HUES48 (cell line): ENCODE results near the gene ALDH3A2.
"Not testable (repeated sequence)": the region's sequence is repeated elsewhere in the genome, so short reads cannot be mapped to it uniquely, and the experiment has no call there.

Experiments
- H3K27ac ChIP-seq: one replicate; pipeline ENCODE4 v1.7.0; 2013; ENCODE audit warnings: low read depth, low read length, inconsistent platforms
- H3K27me3 ChIP-seq: 2 replicates; pipeline ENCODE4 v1.6.1; 2013; ENCODE audit warnings: mild to moderate bottlenecking, low read length; ENCODE audit not compliant: control insufficient read depth, insufficient read depth
- H3K36me3 ChIP-seq: 2 replicates; pipeline ENCODE4 v1.6.1; 2013; ENCODE audit warnings: low read length; ENCODE audit not compliant: control insufficient read depth, insufficient read depth
- H3K4me1 ChIP-seq: 2 replicates; pipeline ENCODE4 v1.6.1; 2013; ENCODE audit warnings: mild to moderate bottlenecking, low read length; ENCODE audit not compliant: control insufficient read depth, insufficient read depth
- H3K4me3 ChIP-seq: 2 replicates; pipeline ENCODE4 v1.5.1; 2013; ENCODE audit warnings: mild to moderate bottlenecking, low read depth, low read length
- H3K9ac ChIP-seq: 2 replicates; pipeline ENCODE4 v1.6.1; 2013; ENCODE audit warnings: mild to moderate bottlenecking, low read depth, low read length, moderate library complexity
- H3K9me3 ChIP-seq: 2 replicates; pipeline ENCODE4 v1.6.1; 2013; ENCODE audit warnings: low read length; ENCODE audit not compliant: control insufficient read depth, insufficient read depth

The ALDH3A2 gene

DNA sequence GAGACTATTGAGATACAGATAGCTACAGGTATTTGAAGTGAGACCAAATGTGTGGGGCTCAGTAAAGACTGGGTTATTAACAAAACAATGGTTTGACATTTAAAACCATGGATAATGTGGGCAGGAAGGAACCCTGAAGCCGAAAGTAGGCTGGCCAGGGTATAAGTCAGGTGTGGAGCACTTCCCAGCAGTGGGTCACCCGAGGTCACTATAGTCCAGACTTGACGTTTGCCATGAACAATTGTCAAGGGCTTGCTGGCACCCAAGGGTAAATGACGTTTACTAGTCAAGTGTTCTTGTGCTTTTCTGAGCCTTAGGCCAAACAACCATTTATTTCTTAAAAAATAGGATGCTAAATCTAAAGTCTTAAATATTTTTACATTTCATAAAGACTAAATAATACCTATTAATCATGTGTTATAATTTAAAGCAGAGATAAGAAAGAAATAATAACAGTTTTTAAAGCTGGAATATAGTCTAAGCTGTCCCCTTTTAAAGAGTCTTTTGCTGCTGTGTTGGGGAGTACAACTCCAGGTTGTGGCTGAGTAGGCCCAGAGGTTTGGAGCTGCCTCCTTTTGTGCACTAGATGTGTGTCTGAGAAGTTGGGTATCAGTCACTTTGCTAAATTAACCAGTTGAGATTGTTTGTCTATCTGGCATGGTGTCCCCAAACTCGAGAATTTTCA lies 15.7 kb downstream of the ALDH3A2 start:
- Histone ChIP-seq H3K4me1 (peaks cover 13% of the 10 kb centered on the region), H3K36me3 (peaks cover 74% of the 10 kb centered on the region), H3K9ac (no peak overlapping the region), H3K9me3 (no peaks in the 10 kb centered on the region), H3K27ac (no peak overlapping the region), H3K4me3 (no peak overlapping the region), H3K27me3 (no peaks in the 10 kb centered on the region)

DNA sequence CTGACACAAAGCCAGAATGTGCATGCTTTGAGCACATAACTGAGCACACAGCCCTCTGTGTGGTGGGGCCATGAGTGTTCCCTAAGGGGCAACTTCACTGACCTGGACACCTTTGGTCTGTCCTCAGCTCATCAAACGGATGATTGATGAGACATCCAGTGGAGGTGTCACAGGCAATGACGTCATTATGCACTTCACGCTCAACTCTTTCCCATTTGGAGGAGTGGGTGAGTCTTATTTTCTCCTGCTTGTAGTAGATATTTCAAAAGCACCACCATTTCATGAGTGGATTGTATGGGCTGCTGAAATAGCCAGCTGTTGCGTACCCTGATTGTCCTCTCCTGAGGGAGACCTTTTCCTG lies 16.2 kb downstream of the ALDH3A2 start:
- Histone ChIP-seq H3K9ac (no peak overlapping the region), H3K27ac (no peak overlapping the region), H3K27me3 (no peaks in the 10 kb centered on the region), H3K36me3 (peaks cover 73% of the 10 kb centered on the region), H3K4me1 (peaks cover 13% of the 10 kb centered on the region), H3K9me3 (no peaks in the 10 kb centered on the region), H3K4me3 (no peak overlapping the region)

DNA sequence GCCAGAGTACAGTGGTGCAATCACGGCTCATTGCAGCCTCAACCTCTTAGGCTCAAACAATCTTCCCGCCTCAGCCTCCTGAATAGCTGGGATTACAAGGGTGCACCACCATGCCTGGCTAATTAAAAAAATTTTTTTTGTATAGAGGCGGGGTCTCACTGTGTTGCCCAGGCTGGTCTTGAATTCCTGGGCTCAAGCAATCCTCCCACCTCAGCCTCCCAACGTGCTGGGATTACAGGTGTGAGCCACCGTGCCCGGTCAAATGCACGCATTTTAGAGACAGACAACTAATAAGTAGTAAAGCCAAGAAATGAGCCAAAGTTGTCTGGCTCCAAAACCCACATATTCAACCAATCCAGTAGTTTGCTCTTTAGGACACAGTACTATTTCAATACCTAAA lies 21.1 kb downstream of the ALDH3A2 start:
- H3K9ac ChIP-seq, H3K27me3 ChIP-seq, H3K9me3 ChIP-seq, H3K27ac ChIP-seq, H3K4me3 ChIP-seq, H3K4me1 ChIP-seq: not testable (repeated sequence)
- H3K36me3 ChIP-seq: peaks cover 65% of the 10 kb centered on the region

DNA sequence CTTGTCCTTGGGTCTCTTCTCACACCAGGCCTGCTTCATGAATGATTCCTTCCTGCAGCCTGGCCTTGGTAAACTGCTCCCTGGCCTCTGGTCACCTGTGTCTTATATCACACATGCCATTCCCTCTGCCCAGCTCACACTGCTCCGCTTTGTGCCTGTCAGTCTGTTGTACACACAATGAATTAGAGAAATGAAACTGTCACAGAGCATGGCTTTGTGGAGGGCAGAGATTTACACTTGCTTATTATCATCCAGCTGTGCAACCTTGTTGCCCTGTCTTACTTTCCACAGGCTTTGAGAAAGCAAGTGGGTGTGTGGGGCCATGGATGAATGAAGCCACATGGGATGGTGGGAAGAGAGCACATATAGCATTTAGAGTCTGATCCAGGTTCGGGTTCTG lies 22.4 kb downstream of the ALDH3A2 start:
- Histone ChIP-seq H3K27me3 (no peaks in the 10 kb centered on the region), H3K9me3 (peaks cover 7% of the 10 kb centered on the region), H3K4me3 (no peak overlapping the region), H3K27ac (no peak overlapping the region), H3K4me1 (no peaks in the 10 kb centered on the region), H3K36me3 (peaks cover 65% of the 10 kb centered on the region), H3K9ac (no peak overlapping the region)

DNA sequence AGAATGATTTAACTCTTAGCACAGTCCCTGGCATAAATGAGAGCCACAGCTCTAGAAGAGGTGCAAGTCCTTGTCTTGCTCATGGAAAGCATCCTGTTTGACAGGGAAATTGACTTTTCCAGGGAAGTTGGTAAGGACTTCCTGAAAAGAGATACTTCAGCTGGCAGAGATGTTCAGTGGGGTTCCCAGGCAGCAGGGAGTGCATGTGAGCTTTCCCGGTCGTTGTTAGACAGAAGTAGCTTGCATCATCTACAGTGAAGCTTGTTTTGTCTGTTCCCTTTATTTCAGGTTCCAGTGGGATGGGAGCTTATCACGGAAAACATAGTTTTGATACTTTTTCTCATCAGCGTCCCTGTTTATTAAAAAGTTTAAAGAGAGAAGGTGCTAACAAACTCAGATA lies 22.9 kb downstream of the ALDH3A2 start:
- Histone ChIP-seq H3K9me3 (peaks cover 11% of the 10 kb centered on the region), H3K9ac (no peak overlapping the region), H3K27ac (no peak overlapping the region), H3K4me1 (no peaks in the 10 kb centered on the region), H3K27me3 (no peaks in the 10 kb centered on the region), H3K36me3 (peaks cover 65% of the 10 kb centered on the region), H3K4me3 (no peak overlapping the region)

DNA sequence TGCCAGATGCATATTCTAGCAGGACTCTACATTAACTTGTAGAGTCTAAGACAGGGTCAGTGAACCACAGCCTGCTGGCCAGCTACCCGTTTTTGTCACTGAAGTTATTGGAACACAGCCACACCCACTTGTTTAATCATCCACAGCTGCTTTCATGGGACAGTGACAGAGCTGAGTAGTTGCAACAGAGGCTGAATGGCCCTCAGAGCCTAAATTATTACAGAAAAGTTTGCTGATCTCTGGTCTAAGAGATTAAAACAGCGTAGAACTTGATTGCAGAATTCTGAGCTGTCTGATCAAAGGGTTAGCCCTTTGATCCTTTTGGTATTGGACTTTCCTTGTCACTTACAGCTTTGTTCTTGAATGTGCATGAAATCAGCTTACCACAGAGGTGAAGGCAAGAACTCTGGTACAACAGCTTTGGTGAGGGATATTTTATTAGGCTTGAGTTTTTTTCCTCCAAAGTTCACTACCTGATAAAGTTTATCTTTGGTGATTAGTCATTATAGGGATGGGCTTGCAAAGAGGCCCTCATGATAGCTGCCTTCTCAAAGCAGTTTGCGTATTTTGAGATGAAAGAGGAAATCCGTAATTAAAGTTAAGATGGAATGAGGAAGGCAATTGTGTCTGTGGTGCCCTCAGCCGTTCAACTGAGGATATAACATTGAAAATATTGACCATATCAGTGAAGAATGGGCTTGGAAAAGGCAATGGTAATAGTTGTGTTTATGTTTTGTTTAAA lies 23.6 kb downstream of the ALDH3A2 start:
- Histone ChIP-seq H3K9ac (no peak overlapping the region), H3K4me1 (no peaks in the 10 kb centered on the region), H3K27ac (no peak overlapping the region), H3K4me3 (no peak overlapping the region), H3K36me3 (peaks cover 69% of the 10 kb centered on the region), H3K27me3 (no peaks in the 10 kb centered on the region), H3K9me3 (peaks cover 19% of the 10 kb centered on the region)

DNA sequence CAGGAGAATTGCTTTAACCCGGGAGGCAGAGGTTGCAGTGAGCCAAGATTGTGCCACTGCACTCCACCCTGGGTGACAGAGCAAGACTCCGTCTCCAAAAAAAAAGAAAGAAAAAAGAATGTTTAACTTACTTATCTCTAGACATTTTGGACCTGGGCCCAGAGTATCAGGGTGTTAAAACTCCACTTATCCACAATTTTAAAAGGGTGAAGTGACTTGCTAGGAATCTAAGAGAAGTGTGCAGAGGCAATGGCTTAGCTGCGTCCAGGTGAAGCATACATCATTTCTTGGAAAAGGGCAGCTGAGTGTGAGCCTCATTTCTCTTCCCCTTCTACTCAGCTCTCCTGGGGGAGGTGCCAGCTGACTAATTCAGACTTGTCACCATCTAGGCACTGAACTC lies 25.1 kb downstream of the ALDH3A2 start:
- Histone ChIP-seq H3K4me3 (no peak overlapping the region), H3K9ac (no peak overlapping the region), H3K36me3 (peaks cover 75% of the 10 kb centered on the region), H3K4me1 (no peaks in the 10 kb centered on the region), H3K9me3 (peaks cover 33% of the 10 kb centered on the region), H3K27me3 (no peaks in the 10 kb centered on the region), H3K27ac (no peak overlapping the region)

DNA sequence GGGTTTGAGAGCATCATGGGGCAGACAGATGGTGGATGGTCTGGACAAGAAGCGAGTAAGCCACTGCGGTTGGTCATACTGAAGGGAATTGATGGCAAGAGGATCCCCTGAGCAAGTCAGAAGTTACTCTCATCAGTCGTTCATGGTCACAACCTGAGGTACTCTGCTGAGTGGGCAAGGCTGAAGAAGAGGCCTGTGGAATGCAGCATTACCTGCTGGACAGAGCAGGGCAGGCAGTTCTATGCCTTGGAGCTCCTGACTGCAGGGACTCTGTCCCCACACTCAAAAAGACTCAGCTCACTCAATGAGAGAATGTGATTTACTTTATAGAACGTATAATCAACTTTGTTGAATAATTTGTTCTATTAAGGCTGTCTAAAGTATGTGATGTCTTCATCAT lies 28.3 kb downstream of the ALDH3A2 start:
- no peaks in the 10 kb centered on the region for H3K27me3 ChIP-seq
- H3K9ac ChIP-seq: no peak overlapping the region
- H3K9me3 ChIP-seq: peaks cover 43% of the 10 kb centered on the region

DNA sequence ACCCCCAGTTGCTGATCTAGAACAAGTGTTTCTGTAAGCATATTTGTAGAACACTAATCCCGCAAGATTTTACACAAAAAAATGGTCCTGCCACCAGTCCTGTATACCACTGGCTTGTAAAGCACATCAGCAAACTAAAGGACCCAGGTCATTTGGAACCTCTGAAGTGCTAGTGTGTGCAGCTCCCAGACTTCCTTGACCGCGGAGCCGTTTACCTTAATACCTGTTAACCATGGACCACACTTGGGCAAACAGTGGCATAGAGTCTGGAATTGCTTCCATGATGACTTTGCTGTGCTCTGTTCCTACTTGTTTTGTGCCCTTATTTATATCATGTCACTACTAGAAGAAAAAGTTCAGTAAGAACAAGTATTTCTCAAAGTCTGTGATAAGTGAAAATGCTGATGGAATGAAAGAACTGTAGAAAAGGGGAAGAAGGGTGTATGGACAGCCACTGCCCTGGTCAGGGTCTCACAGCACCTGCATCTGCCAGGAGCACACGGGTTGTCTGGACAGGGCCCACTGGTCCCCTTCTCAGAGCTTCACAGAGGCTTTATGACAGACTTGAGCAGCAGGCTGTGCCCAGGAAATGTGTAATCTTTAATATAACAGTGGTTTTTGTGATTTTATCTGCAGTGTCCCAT lies 29.3 kb downstream of the ALDH3A2 start:
- Histone ChIP-seq H3K9ac (no peak overlapping the region), H3K27ac (no peak overlapping the region), H3K4me1 (no peaks in the 10 kb centered on the region), H3K36me3 (peaks cover 60% of the 10 kb centered on the region), H3K27me3 (no peaks in the 10 kb centered on the region), H3K4me3 (0 out of 2 replicates have a peak overlapping the region, but pooled peaks have one; percentile 6), H3K9me3 (peaks cover 43% of the 10 kb centered on the region)

More for the DNA sequence above, 28.3 kb downstream of the ALDH3A2 start:
- Histone ChIP-seq H3K36me3 (peaks cover 67% of the 10 kb centered on the region), H3K4me1 (no peaks in the 10 kb centered on the region), H3K4me3 (no peak overlapping the region), H3K27ac (no peak overlapping the region)

DNA sequence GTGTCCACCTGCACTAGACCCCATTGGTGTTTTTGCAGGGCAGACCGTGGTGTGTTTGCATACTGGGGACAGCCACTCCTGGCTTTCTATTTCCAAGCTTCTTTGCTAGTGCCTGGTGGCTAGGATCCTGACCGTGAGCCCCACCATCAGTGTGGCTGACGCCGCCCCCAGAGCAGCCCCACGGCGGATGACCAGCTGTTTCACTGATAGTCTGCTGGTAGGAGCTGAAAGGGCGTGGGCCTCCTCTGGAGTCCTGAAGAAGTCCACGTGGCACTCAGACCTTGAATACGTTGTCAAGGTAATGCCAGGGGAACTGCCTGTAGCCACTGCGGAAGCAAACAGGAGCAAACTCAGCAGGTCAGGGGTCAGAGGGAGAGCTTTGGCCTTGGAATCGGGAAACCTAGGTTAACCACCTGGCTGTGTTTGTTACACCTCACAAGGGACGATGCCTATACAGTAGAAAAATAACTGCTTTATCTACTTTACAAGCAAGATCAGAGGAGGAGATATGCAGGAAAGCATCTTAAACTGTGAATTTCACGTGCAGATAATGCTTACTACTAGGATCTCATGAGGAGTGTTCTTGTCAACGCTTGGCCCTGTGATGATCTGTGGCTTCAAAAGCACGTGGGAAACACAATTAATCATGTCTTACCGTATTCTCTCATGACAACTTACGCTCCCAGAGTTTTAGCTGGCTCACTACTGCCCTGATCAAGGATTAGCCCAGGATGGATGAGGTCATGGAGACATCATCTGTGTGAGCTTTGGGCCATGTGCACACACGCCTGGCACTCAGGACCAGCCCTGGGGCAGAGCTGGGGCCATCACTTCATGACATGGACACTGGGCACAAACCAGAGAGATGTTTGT lies 30.3 kb downstream of the ALDH3A2 start:
- Histone ChIP-seq H3K9ac (no peak overlapping the region), H3K9me3 (peaks cover 43% of the 10 kb centered on the region), H3K36me3 (peaks cover 57% of the 10 kb centered on the region), H3K4me1 (no peaks in the 10 kb centered on the region), H3K4me3 (no peak overlapping the region), H3K27ac (no peak overlapping the region), H3K27me3 (no peaks in the 10 kb centered on the region)
